B cell (primary cell): Measurements from ENCODE around the gene MIPEP.

Experiments used
- EZH2 ChIP-seq: IDR thresholded peaks from 2 replicates; pipeline ENCODE4 v1.6.1; 2012; ENCODE audit warnings: borderline replicate concordance, low read depth, mild to moderate bottlenecking, moderate library complexity, low read length; ENCODE audit not compliant: insufficient read depth, poor library complexity, severe bottlenecking
- TF ChIP-seq, protein P1 (sequence below): fragments of 200-600 bp; IDR thresholded peaks from one replicate; pipeline ENCODE4 v1.8.0; 2022; ENCODE audit warnings: antibody characterized with exemption, mild to moderate bottlenecking

DNA sequence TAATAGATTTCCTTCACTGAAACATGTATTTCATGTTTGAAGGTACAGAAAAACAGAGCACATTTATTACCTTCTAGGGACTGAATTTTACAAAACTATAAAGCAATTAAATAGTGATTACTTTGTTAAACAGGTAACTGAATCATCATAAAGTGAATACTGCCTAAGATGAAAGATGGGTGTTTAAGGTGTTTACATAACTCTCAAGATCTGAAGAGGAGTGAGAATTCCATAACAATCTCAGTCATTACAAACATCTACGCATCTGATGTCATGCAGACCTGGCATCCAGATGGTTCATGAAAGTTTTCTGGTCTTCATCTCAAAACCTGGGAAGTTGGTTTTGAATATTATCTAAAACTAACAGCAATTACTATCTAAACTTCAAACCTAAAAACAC, 80.4 kb downstream of the MIPEP start:
- TF ChIP-seq, protein P1, sequence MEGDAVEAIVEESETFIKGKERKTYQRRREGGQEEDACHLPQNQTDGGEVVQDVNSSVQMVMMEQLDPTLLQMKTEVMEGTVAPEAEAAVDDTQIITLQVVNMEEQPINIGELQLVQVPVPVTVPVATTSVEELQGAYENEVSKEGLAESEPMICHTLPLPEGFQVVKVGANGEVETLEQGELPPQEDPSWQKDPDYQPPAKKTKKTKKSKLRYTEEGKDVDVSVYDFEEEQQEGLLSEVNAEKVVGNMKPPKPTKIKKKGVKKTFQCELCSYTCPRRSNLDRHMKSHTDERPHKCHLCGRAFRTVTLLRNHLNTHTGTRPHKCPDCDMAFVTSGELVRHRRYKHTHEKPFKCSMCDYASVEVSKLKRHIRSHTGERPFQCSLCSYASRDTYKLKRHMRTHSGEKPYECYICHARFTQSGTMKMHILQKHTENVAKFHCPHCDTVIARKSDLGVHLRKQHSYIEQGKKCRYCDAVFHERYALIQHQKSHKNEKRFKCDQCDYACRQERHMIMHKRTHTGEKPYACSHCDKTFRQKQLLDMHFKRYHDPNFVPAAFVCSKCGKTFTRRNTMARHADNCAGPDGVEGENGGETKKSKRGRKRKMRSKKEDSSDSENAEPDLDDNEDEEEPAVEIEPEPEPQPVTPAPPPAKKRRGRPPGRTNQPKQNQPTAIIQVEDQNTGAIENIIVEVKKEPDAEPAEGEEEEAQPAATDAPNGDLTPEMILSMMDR: no peak
- no peak for TF ChIP-seq EZH2
